HFF-Myc (cell line): ENCODE measurements around the gene HACD2.

Source experiments
- DNase-seq: peaks from one replicate; pipeline ENCODE4 v3.0.0-alpha.2; 2011; ENCODE audit warnings: low read depth; ENCODE audit errors: extremely low read depth
- H3K4me3 ChIP-seq: replicated peaks from 2 replicates; pipeline ENCODE4 v1.5.1; 2011; ENCODE audit warnings: low read depth, mild to moderate bottlenecking, control low read depth, low read length
- CTCF ChIP-seq: IDR thresholded peaks from 2 replicates; pipeline ENCODE4 v1.5.1; 2012; ENCODE audit warnings: mild to moderate bottlenecking, low read depth, low read length, control low read depth; ENCODE audit errors: missing control alignments

Gene HACD2

GRCh38 chr3:123559040-123559861 is 25.6 kb downstream of the HACD2 start:
- peak; percentile 19 for DNase-seq

GRCh38 chr3:123553536-123553935 is 31.3 kb downstream of the HACD2 start:
- no peak for DNase-seq
- no peak overlapping the region for H3K4me3 ChIP-seq
- TF ChIP-seq CTCF: no peak

More at GRCh38 chr3:123559040-123559861, 25.6 kb downstream of the HACD2 start:
- peak; percentile 62 for TF ChIP-seq CTCF
- H3K4me3 ChIP-seq: no peak overlapping the region

- TF ChIP-seq CTCF: no peak
- no peak for DNase-seq
- H3K4me3 ChIP-seq: no peak overlapping the region
These were observed 32.1 kb downstream of the HACD2 start for GRCh38 chr3:123552768-123553167.

GRCh38 chr3:123552095-123552714 is 32.6 kb downstream of the HACD2 start:
- DNase-seq: no peak
- peak; percentile 61 for TF ChIP-seq CTCF

GRCh38 chr3:123547881-123548519 is 36.9 kb downstream of the HACD2 start:
- no peak for DNase-seq
- TF ChIP-seq CTCF: no peak
- H3K4me3 ChIP-seq: no peak overlapping the region

More at GRCh38 chr3:123552095-123552714, 32.6 kb downstream of the HACD2 start:
- no peak overlapping the region for H3K4me3 ChIP-seq

- no peak for TF ChIP-seq CTCF
- H3K4me3 ChIP-seq: no peak overlapping the region
- DNase-seq: peak; percentile 22
These were observed 38.6 kb downstream of the HACD2 start for GRCh38 chr3:123546133-123546755.
